Testis (tissue), 3 donors: ENCODE measurements around the gene UNK. TPM values are rescaled to one million over a fixed set of nuclear protein-coding genes. Genes with fewer than 3 reads are reported as not detected.

Source experiments
- DNase-seq: peaks from one replicate; pipeline ENCODE4 v3.0.0-alpha.2; 2019
- H3K27ac ChIP-seq, 2 donors: fragments of 200-600 bp; sonication (generic); one replicate each; pipeline ENCODE4 v1.5.1; 2019
- H3K27me3 ChIP-seq: fragments of 200-600 bp; sonication (generic); one replicate; pipeline ENCODE4 v1.5.1; 2019
- H3K36me3 ChIP-seq: fragments of 200-600 bp; sonication (generic); one replicate; pipeline ENCODE4 v1.5.1; 2017; ENCODE audit warnings: low read depth; ENCODE audit errors: missing control alignments
- H3K4me1 ChIP-seq: fragments of 200-600 bp; sonication (generic); one replicate; pipeline ENCODE4 v1.5.1; 2019
- H3K4me3 ChIP-seq, 2 donors: fragments of 200-600 bp; sonication (generic); one replicate each; pipeline ENCODE4 v1.5.1; 2017 to 2019
- H3K9me3 ChIP-seq: fragments of 200-600 bp; sonication (generic); one replicate; pipeline ENCODE4 v1.5.1; 2017
- POLR2A ChIP-seq: fragments of 450-650 bp; IDR thresholded peaks from one replicate; pipeline ENCODE4 v1.6.1; 2017; ENCODE audit warnings: antibody characterized with exemption, mild to moderate bottlenecking, moderate library complexity
- WGBS, 2 donors: methylation state at CpG; one replicate each; pipeline ENCODE4 v1.1.5; 2018; 5-methylcytosine and 5-hydroxymethylcytosine counted together
- intact Hi-C: fragments of 100-400 bp; cut with DNase I; formaldehyde crosslinking; loops from one replicate; pipeline ENCODE4 v1.15.1; 2023; ENCODE audit warnings: low total_unique reads
- polyA plus RNA-seq: library from polyadenylated mRNA; stranded (reverse); fragments of 350-450 nt; fragmentation: Illumina TruSeq; extraction: RNeasy Lipid Tissue Mini Kit (QIAGEN cat#74804); gene quantifications from one replicate; pipeline ENCODE4 v1.2.3, GENCODE V29; 2014; ENCODE audit warnings: low read depth, low replicate concordance; ENCODE audit not compliant: insufficient read depth
- total RNA-seq, 2 donors: library from RNA; depleted of rRNA; stranded (reverse); fragments of >200 nt; gene quantifications; one replicate each; pipeline ENCODE4 v1.2.3, GENCODE V29; 2016
- TF ChIP-seq, protein P1 (sequence below), 3 experiments: fragments of 450-650 bp in 2 of 3; fragments of 200-600 bp in 1 of 3; sonication (generic) in 1 of 3; IDR thresholded peaks; one replicate each; pipeline ENCODE4 v1.5.1; 2016 to 2019; ENCODE audit warnings: antibody characterized with exemption in 3 of 3, mild to moderate bottlenecking in 2 of 3, moderate library complexity in 1 of 3

UNK gene
- total and polyA plus RNA-seq, 3 donors from 2014 or later, result 57.2 to 76.0 (median 66.7) TPM

DNA sequence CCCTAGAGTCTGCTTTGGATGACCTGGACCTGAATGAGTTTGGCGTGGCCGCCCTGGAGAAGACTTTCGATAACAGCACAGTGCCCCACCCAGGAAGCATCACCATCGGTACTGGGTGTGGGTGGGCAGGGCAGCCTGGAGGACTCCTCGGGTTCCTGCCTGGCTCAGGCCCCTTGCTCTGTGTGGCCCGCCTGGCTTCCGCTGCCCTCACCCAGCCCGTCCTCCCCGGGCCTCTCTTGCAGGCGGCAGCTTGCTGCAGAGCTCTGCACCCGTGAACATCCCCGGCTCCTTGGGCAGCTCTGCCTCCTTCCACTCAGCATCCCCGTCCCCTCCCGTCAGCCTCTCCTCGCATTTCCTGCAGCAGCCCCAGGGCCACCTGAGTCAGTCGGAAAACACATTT is 35.1 kb downstream of the UNK start:
- TF ChIP-seq POLR2A, result no peak
- TF ChIP-seq, protein P1, sequence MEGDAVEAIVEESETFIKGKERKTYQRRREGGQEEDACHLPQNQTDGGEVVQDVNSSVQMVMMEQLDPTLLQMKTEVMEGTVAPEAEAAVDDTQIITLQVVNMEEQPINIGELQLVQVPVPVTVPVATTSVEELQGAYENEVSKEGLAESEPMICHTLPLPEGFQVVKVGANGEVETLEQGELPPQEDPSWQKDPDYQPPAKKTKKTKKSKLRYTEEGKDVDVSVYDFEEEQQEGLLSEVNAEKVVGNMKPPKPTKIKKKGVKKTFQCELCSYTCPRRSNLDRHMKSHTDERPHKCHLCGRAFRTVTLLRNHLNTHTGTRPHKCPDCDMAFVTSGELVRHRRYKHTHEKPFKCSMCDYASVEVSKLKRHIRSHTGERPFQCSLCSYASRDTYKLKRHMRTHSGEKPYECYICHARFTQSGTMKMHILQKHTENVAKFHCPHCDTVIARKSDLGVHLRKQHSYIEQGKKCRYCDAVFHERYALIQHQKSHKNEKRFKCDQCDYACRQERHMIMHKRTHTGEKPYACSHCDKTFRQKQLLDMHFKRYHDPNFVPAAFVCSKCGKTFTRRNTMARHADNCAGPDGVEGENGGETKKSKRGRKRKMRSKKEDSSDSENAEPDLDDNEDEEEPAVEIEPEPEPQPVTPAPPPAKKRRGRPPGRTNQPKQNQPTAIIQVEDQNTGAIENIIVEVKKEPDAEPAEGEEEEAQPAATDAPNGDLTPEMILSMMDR (IDR thresholded peaks at IDR 0.05), result no peak
- no peak overlapping the region for H3K4me3 ChIP-seq
- no peaks in the 10 kb centered on the region for H3K27me3 ChIP-seq
- DNase-seq, result no peak
- peaks cover 10% of the 10 kb centered on the region for H3K4me1 ChIP-seq
- no peaks in the 10 kb centered on the region for H3K36me3 ChIP-seq
- 88 to 95% methylated on average over 14 to 16 of the region's 16 CpGs for WGBS, 2 donors
- H3K9me3 ChIP-seq, result no peaks in the 10 kb centered on the region
- intact Hi-C loops, result no loop called here
- no peak overlapping the region for H3K27ac ChIP-seq

DNA sequence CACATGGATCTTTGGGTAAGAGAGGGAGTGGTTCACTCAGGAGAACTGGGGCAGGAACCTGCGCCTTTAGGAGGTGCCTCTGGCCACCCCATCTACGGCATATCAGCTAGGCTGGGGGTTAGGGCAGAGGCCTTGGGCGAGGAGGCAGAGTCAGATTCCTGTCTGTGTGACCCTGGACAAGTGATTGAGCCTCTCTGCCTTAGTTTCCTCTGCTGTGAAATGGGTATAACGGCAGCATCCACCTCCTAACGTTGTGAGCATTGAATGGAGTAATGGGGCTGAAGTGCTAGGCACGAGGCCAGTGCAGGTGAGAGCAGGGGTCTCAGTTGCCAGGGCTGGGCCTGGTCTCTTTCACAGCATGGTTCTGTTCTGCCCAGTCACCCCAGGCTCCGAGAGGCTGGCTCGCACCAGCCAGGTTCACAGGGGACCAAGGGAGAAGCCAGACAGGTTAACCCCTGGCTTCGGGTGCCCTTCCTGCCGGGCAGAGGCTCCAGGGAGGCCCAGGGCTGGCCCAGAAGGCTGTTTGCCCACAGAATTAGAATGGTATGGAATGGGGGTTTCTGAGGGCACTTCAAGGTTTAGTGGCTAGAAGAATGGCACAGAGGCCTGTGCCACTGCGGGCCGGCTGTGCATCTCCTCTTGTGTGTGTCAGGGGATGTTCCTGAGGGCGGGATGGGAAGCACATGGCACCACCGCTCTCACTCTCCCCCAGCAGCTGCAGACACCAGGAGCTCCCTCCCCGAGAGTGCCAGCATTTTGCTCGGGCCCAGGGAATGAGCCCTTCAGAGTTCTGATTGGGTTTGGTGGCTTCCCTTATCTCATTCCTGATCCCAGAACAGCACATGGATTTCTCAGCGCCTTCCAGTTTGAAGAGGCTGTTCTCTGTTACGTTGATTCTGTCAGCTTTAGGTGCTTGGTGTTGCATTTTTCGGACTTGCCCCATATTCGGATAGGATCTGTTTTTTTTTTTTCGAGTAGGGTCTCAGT is 35.8 kb downstream of the UNK start:
- 81 to 84% methylated on average over 14 to 21 of the region's 21 CpGs for whole genome bisulfite sequencing, 2 donors
- no peak for DNase-seq
- H3K36me3 ChIP-seq, result no peaks in the 10 kb centered on the region
- no peak overlapping the region for H3K4me3 ChIP-seq
- no peaks in the 10 kb centered on the region for H3K27me3 ChIP-seq
- intact Hi-C loops, result no loop called here
- TF ChIP-seq POLR2A, result no peak
- TF ChIP-seq, protein P1 (IDR thresholded peaks at IDR 0.05), result no peak
- no peak overlapping the region for H3K27ac ChIP-seq
- peaks cover 17% of the 10 kb centered on the region for H3K4me1 ChIP-seq
- H3K9me3 ChIP-seq, result no peaks in the 10 kb centered on the region

GRCh38 chr17:75821552-75821951 is 36.9 kb downstream of the UNK start:
- TF ChIP-seq, protein P1 (IDR thresholded peaks at IDR 0.05), result no peak
- no peak for TF ChIP-seq POLR2A
- DNase-seq, result no peak
- no peak overlapping the region for H3K4me3 ChIP-seq
- no peak overlapping the region for H3K27ac ChIP-seq
- 80 to 89% methylated on average over 6 to 7 of the region's 7 CpGs for WGBS, 2 donors
- H3K36me3 ChIP-seq, result no peaks in the 10 kb centered on the region
- H3K9me3 ChIP-seq, result no peaks in the 10 kb centered on the region
- H3K4me1 ChIP-seq, result peaks cover 23% of the 10 kb centered on the region
- H3K27me3 ChIP-seq, result no peaks in the 10 kb centered on the region
- intact Hi-C loops, result no loop called here

DNA sequence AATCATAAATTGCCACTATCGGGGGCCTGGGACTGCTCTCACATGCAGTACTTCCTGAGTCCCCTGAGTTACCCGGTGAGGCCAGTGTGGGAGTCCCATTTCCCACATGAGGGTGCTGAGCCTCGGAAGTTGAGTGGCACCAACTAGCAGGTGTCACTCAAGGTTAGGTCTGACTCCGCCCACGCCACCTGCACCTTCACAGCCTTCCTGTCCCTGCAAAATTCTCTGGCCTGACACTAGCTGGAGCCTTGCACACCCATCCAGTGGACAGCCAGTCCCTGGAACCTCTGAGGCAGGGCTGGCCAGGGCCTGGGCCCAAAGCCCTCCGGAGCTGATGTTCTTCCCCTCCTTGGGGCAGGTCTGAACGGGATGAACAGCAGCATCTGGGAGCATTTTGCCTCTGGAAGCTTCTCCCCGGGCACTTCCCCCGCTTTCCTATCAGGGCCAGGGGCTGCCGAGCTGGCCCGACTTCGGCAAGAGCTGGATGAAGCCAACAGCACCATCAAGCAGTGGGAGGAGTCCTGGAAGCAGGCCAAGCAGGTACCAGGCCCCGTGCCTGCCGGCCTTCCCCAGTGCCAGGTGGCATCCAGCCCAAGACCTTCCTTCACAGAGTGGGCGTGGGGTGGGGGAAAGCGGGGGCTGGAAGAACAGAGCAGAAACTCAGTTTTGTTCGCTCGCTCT is 37.7 kb downstream of the UNK start:
- Histone ChIP-seq H3K27me3 (no peaks in the 10 kb centered on the region), H3K4me3 (no peak overlapping the region), H3K4me1 (peaks cover 27% of the 10 kb centered on the region), H3K9me3 (no peaks in the 10 kb centered on the region), H3K36me3 (no peaks in the 10 kb centered on the region), H3K27ac (peak overlapping the region in 1 of 2 donors; percentile 10)
- intact Hi-C loops, result no loop called here
- WGBS, 2 donors, result 36 to 62% methylated on average over 9 to 18 of the region's 18 CpGs
- DNase-seq, result peak; percentile 38
- no peak for TF ChIP-seq POLR2A
- TF ChIP-seq, protein P1 (IDR thresholded peaks at IDR 0.05), result no peak
